ENCODE data around the gene DMD.
"Not testable (repeated sequence)": the region's sequence is repeated elsewhere in the genome, so short reads cannot be mapped to it uniquely, and the experiment has no call there.

DMD gene

GRCh38 chrX:31591355-31591754, 1620.0 kb downstream of the DMD start:
- DNase-seq: no peak
- in situ Hi-C loops (cut with HindIII; ENCODE audit: low pct_ligation_motif_present, low sequenced_read_pairs): no loop called here
- Histone ChIP-seq H3K36me3 (replicated peaks) (no peaks in the 10 kb centered on the region), H3K27me3 (replicated peaks) (no peaks in the 10 kb centered on the region), H3K4me3 (ENCODE audit: low read depth, low read length) (no peak overlapping the region), H3K27ac (no peak overlapping the region)
- TF ChIP-seq CTCF (IDR thresholded peaks at IDR 0.05; ENCODE audit: low read depth, low read length, missing control alignments): no peak

GRCh38 chrX:31590581-31591114, 1620.7 kb downstream of the DMD start:
- H3K27ac ChIP-seq: no peak overlapping the region
- no peak overlapping the region for H3K4me3 ChIP-seq (ENCODE audit: low read depth, low read length)

GRCh38 chrX:31589503-31589902, 1621.8 kb downstream of the DMD start:
- DNase-seq: no peak
- TF ChIP-seq CTCF (IDR thresholded peaks at IDR 0.05; ENCODE audit: low read depth, low read length, missing control alignments): no peak
- H3K4me3 ChIP-seq (ENCODE audit: low read depth, low read length): no peak overlapping the region
- H3K27me3 ChIP-seq (replicated peaks): no peaks in the 10 kb centered on the region
- H3K36me3 ChIP-seq (replicated peaks): no peaks in the 10 kb centered on the region
- H3K27ac ChIP-seq: no peak overlapping the region
- in situ Hi-C loops (cut with HindIII; ENCODE audit: low pct_ligation_motif_present, low sequenced_read_pairs): no loop called here

More at GRCh38 chrX:31590581-31591114, 1620.7 kb downstream of the DMD start:
- DNase-seq: peak; percentile 48
- Histone ChIP-seq H3K27me3 (replicated peaks) (no peaks in the 10 kb centered on the region), H3K36me3 (replicated peaks) (no peaks in the 10 kb centered on the region)
- in situ Hi-C loops (cut with HindIII; ENCODE audit: low pct_ligation_motif_present, low sequenced_read_pairs): no loop called here
- no peak for TF ChIP-seq CTCF (IDR thresholded peaks at IDR 0.05; ENCODE audit: low read depth, low read length, missing control alignments)

- TF ChIP-seq CTCF (IDR thresholded peaks at IDR 0.05; ENCODE audit: low read depth, low read length, missing control alignments): no peak
- Histone ChIP-seq H3K27ac (no peak overlapping the region), H3K36me3 (replicated peaks) (no peaks in the 10 kb centered on the region), H3K4me3 (ENCODE audit: low read depth, low read length) (no peak overlapping the region), H3K27me3 (replicated peaks) (no peaks in the 10 kb centered on the region)
- in situ Hi-C loops (cut with HindIII; ENCODE audit: low pct_ligation_motif_present, low sequenced_read_pairs): no loop called here
- no peak for DNase-seq
These were observed 1623.0 kb downstream of the DMD start for GRCh38 chrX:31588355-31588754.

- in situ Hi-C loops (cut with HindIII; ENCODE audit: low pct_ligation_motif_present, low sequenced_read_pairs); H3K27me3 ChIP-seq (replicated peaks); H3K4me3 ChIP-seq (ENCODE audit: low read depth, low read length): not testable (repeated sequence)
These were observed 1627.5 kb downstream of the DMD start for GRCh38 chrX:31583892-31584291.

GRCh38 chrX:31580726-31581125, 1630.6 kb downstream of the DMD start:
- TF ChIP-seq CTCF (IDR thresholded peaks at IDR 0.05; ENCODE audit: low read depth, low read length, missing control alignments): no peak
- no peak overlapping the region for H3K27ac ChIP-seq
- in situ Hi-C loops (cut with HindIII; ENCODE audit: low pct_ligation_motif_present, low sequenced_read_pairs): no loop called here
- H3K36me3 ChIP-seq (replicated peaks): no peaks in the 10 kb centered on the region
- no peak overlapping the region for H3K4me3 ChIP-seq (ENCODE audit: low read depth, low read length)
- DNase-seq: peak; percentile 7
- no peaks in the 10 kb centered on the region for H3K27me3 ChIP-seq (replicated peaks)

More at GRCh38 chrX:31583892-31584291, 1627.5 kb downstream of the DMD start:
- H3K36me3 ChIP-seq (replicated peaks); DNase-seq; H3K27ac ChIP-seq: not testable (repeated sequence)

Measured in brain microvascular endothelial cell (primary cell).